Neural progenitor cell (in vitro differentiated cells): ENCODE results near the gene MRPS6. TPM values are rescaled to one million over a fixed set of nuclear protein-coding genes. Genes with fewer than 3 reads are reported as not detected.

Experiments
- DNase-seq: peaks from one replicate; pipeline ENCODE4 v3.0.0-alpha.2; 2016; ENCODE audit warnings: low spot score
- H2AFZ ChIP-seq: fragments of 200-600 bp; sonication (generic); replicated peaks from 2 replicates; pipeline ENCODE4 v1.6.1; 2016; ENCODE audit warnings: antibody characterized with exemption
- H3F3A ChIP-seq: fragments of 200-600 bp; sonication (generic); 2 replicates; pipeline ENCODE4 v1.6.1; 2016; ENCODE audit warnings: antibody characterized with exemption, low read depth
- H3K27ac ChIP-seq: fragments of 200-600 bp; sonication (generic); 2 replicates; pipeline ENCODE4 v1.5.1; 2016; ENCODE audit warnings: mild to moderate bottlenecking
- H3K27me3 ChIP-seq: fragments of 200-600 bp; sonication (generic); 2 replicates; pipeline ENCODE4 v1.6.1; 2016; ENCODE audit warnings: mild to moderate bottlenecking, moderate library complexity
- H3K36me3 ChIP-seq: fragments of 200-600 bp; sonication (generic); 2 replicates; pipeline ENCODE4 v1.5.1; 2016
- H3K4me1 ChIP-seq: fragments of 200-600 bp; sonication (generic); 2 replicates; pipeline ENCODE4 v1.6.1; 2016; ENCODE audit warnings: mixed run types
- H3K4me2 ChIP-seq: fragments of 200-600 bp; sonication (generic); 2 replicates; pipeline ENCODE4 v1.6.1; 2016
- H3K4me3 ChIP-seq: fragments of 200-600 bp; sonication (generic); 2 replicates; pipeline ENCODE4 v1.5.1; 2016
- H3K79me2 ChIP-seq: fragments of 200-600 bp; sonication (generic); 2 replicates; pipeline ENCODE4 v1.6.1; 2016; ENCODE audit warnings: low read depth
- H3K9ac ChIP-seq: fragments of 200-600 bp; sonication (generic); 2 replicates; pipeline ENCODE4 v1.6.1; 2016
- H3K9me3 ChIP-seq: fragments of 200-600 bp; sonication (generic); 2 replicates; pipeline ENCODE4 v1.5.1; 2016; ENCODE audit warnings: low read depth
- H4K20me1 ChIP-seq: fragments of 200-600 bp; sonication (generic); 2 replicates; pipeline ENCODE4 v1.6.1; 2016; ENCODE audit warnings: low read depth
- H3K27ac Mint-ChIP-seq: 3 replicates; pipeline ENCODE4 v1.8.0; 2021; ENCODE audit warnings: mixed read lengths
- H3K27me3 Mint-ChIP-seq: 2 replicates; pipeline ENCODE4 v1.8.0; 2022; ENCODE audit warnings: low read depth, mild to moderate bottlenecking, inconsistent platforms, moderate library complexity, mixed read lengths; ENCODE audit not compliant: insufficient read depth
- H3K36me3 Mint-ChIP-seq: 3 replicates; pipeline ENCODE4 v1.8.0; 2021; ENCODE audit warnings: mixed read lengths
- H3K4me1 Mint-ChIP-seq: 3 replicates; pipeline ENCODE4 v1.8.0; 2021; ENCODE audit warnings: mixed read lengths
- H3K4me3 Mint-ChIP-seq: 3 replicates; pipeline ENCODE4 v1.8.0; 2021; ENCODE audit warnings: mild to moderate bottlenecking, moderate library complexity, mixed read lengths
- H3K9me3 Mint-ChIP-seq: 3 replicates; pipeline ENCODE4 v1.8.0; 2020; ENCODE audit warnings: mixed read lengths
- CTCF ChIP-seq: fragments of 200-600 bp; sonication (generic); IDR thresholded peaks from 2 replicates; pipeline ENCODE4 v1.5.1; 2017; ENCODE audit warnings: antibody characterized with exemption, mild to moderate bottlenecking
- EZH2 ChIP-seq: fragments of 200-600 bp; sonication (generic); IDR thresholded peaks from 2 replicates; pipeline ENCODE4 v1.6.1; 2017; ENCODE audit warnings: antibody characterized with exemption, mild to moderate bottlenecking, moderate library complexity
- EZH2phosphoT487 ChIP-seq: fragments of 200-600 bp; sonication (generic); IDR thresholded peaks from 2 replicates; pipeline ENCODE4 v1.6.1; 2017; ENCODE audit warnings: antibody characterized with exemption
- total RNA-seq: library from RNA; depleted of rRNA; stranded (reverse); fragments of >200 nt; gene quantifications from 2 replicates; pipeline ENCODE4 v1.2.3, GENCODE V29; 2015; ENCODE audit warnings: low replicate concordance

MRPS6 gene
- total RNA-seq, 1 donor from 2014 or later, result 108 TPM

- H3K27me3 Mint-ChIP-seq, result no peaks in the 10 kb centered on the region
- peaks cover 14% of the 10 kb centered on the region for H3K4me1 Mint-ChIP-seq
- no peak overlapping the region for H3K27ac Mint-ChIP-seq
- peaks cover 4% of the 10 kb centered on the region for H3K9me3 Mint-ChIP-seq
- Histone ChIP-seq H3K9ac (no peak overlapping the region), H3K4me3 (no peak overlapping the region), H3K9me3 (no peaks in the 10 kb centered on the region), H3K4me2 (peak overlapping the region; percentile 32), H3K36me3 (no peaks in the 10 kb centered on the region), H4K20me1 (no peaks in the 10 kb centered on the region), H2AFZ (peak overlapping the region; percentile 61), H3F3A (no peaks in the 10 kb centered on the region), H3K4me1 (peaks cover 13% of the 10 kb centered on the region), H3K79me2 (no peaks in the 10 kb centered on the region), H3K27me3 (no peaks in the 10 kb centered on the region), H3K27ac (no peak overlapping the region)
- peak; percentile 23 for DNase-seq
- no peak for TF ChIP-seq EZH2phosphoT487
- TF ChIP-seq CTCF, result peak; percentile 7
- TF ChIP-seq EZH2, result no peak
- H3K4me3 Mint-ChIP-seq, result no peak overlapping the region
- no peaks in the 10 kb centered on the region for H3K36me3 Mint-ChIP-seq
Measured at GRCh38 chr21:34034369-34035014, 38.9 kb upstream of the MRPS6 start.

- H3K9me3 Mint-ChIP-seq, result peaks cover 4% of the 10 kb centered on the region
- peak; percentile 41 for DNase-seq
- no peak overlapping the region for H3K4me2 ChIP-seq
- TF ChIP-seq CTCF, result no peak
- no peak for TF ChIP-seq EZH2phosphoT487
- no peak for TF ChIP-seq EZH2
- no peaks in the 10 kb centered on the region for H3K27me3 ChIP-seq
- no peak overlapping the region for H3K27ac ChIP-seq
- no peak overlapping the region for H3K4me3 ChIP-seq
- H3K9me3 ChIP-seq, result no peaks in the 10 kb centered on the region
- no peaks in the 10 kb centered on the region for H3K27me3 Mint-ChIP-seq
- no peak overlapping the region for H3K4me3 Mint-ChIP-seq
- H4K20me1 ChIP-seq, result no peaks in the 10 kb centered on the region
- peaks cover 18% of the 10 kb centered on the region for H3K4me1 ChIP-seq
- H3K4me1 Mint-ChIP-seq, result peaks cover 14% of the 10 kb centered on the region
- no peak overlapping the region for H3K27ac Mint-ChIP-seq
- no peaks in the 10 kb centered on the region for H3F3A ChIP-seq
- no peaks in the 10 kb centered on the region for H3K36me3 Mint-ChIP-seq
- no peak overlapping the region for H2AFZ ChIP-seq
- H3K79me2 ChIP-seq, result no peaks in the 10 kb centered on the region
- H3K9ac ChIP-seq, result no peak overlapping the region
- no peaks in the 10 kb centered on the region for H3K36me3 ChIP-seq
Measured at GRCh38 chr21:34035619-34036354, 37.6 kb upstream of the MRPS6 start.

- H3K4me3 Mint-ChIP-seq, result no peak overlapping the region
- peaks cover 14% of the 10 kb centered on the region for H3K4me1 Mint-ChIP-seq
- Histone ChIP-seq H3K9me3 (no peaks in the 10 kb centered on the region), H3K27ac (no peak overlapping the region), H3K4me3 (no peak overlapping the region), H3K4me1 (peaks cover 18% of the 10 kb centered on the region), H4K20me1 (no peaks in the 10 kb centered on the region), H2AFZ (no peak overlapping the region), H3K4me2 (no peak overlapping the region), H3F3A (no peaks in the 10 kb centered on the region), H3K27me3 (no peaks in the 10 kb centered on the region), H3K79me2 (no peaks in the 10 kb centered on the region), H3K9ac (no peak overlapping the region), H3K36me3 (no peaks in the 10 kb centered on the region)
- H3K27ac Mint-ChIP-seq, result no peak overlapping the region
- no peaks in the 10 kb centered on the region for H3K27me3 Mint-ChIP-seq
- no peak for DNase-seq
- H3K9me3 Mint-ChIP-seq, result peaks cover 4% of the 10 kb centered on the region
- H3K36me3 Mint-ChIP-seq, result no peaks in the 10 kb centered on the region
- no peak for TF ChIP-seq EZH2phosphoT487
- no peak for TF ChIP-seq CTCF
- no peak for TF ChIP-seq EZH2
Measured at GRCh38 chr21:34037009-34037795, 36.2 kb upstream of the MRPS6 start.
